ENCODE measurements around the gene SNX3.

GRCh38 chr6:108263371-108263770 lies 2.5 kb upstream of the SNX3 start:
- TF ChIP-seq CTCF (IDR thresholded peaks at IDR 0.05 in 4 of 5, conservative IDR thresholded peaks at IDR 0.05 in 1 of 5) (no peak), POLR2A (IDR thresholded peaks at IDR 0.05) (no peak)

Data from gastrocnemius medialis (tissue), 4 donors.